Measurements from ENCODE around the gene TENT5C. TPM values are rescaled to one million over a fixed set of nuclear protein-coding genes. Genes with fewer than 3 reads are reported as not detected.

Gene TENT5C
- total RNA-seq, 1 experiment from 2014 or later: 1.4 TPM

GRCh38 chr1:117662667-117663066 is 56.8 kb downstream of the TENT5C start:
- ChIA-PET RAD21 (ENCODE audit: low non-redundant PET in 1 of 2, low total read pairs in 2 of 2, uncharacterized antibody in 2 of 2, unreplicated experiment in 2 of 2) (no interaction called here), CTCF (no interaction called here), POLR2A (no interaction called here)
- H3K4me1 ChIP-seq (ENCODE audit: control insufficient read depth in 1 of 2, insufficient read depth in 2 of 2, low read length in 2 of 2): no peaks in the 10 kb centered on the region
- no peak overlapping the region for H3K4me2 ChIP-seq (ENCODE audit: low read length)
- no peaks in the 10 kb centered on the region for H3K36me3 ChIP-seq (ENCODE audit: control insufficient read depth in 1 of 2, insufficient read depth in 2 of 2, low read length in 2 of 2)
- H3K79me2 ChIP-seq (ENCODE audit: insufficient read depth, low read length): no peaks in the 10 kb centered on the region
- DNase-seq (ENCODE audit: low read depth, low spot score) (no peak), ATAC-seq (no peak)
- no peaks in the 10 kb centered on the region for H4K20me1 ChIP-seq (ENCODE audit: insufficient read depth)
- H3K4me3 ChIP-seq (replicated peaks in 1 of 2; ENCODE audit: low read depth in 1 of 2, low read length in 2 of 2): no peak overlapping the region
- no peak overlapping the region for H3K27ac ChIP-seq (ENCODE audit: low read depth, low read length)
- no peaks in the 10 kb centered on the region for H3K9me3 ChIP-seq (ENCODE audit: control insufficient read depth in 1 of 2, insufficient read depth in 1 of 2, low read depth in 1 of 2, low read length in 2 of 2)
- H3K27me3 ChIP-seq (ENCODE audit: insufficient read depth, low read length): no peaks in the 10 kb centered on the region
- no peak overlapping the region for H3K9ac ChIP-seq (ENCODE audit: low read length)
- BruUV-seq (replicated peaks): no TSS peak
- TF ChIP-seq SIN3A (IDR thresholded peaks at IDR 0.05; ENCODE audit: low read depth) (no peak), POLR2A (IDR thresholded peaks at IDR 0.05; ENCODE audit: borderline replicate concordance, extremely low read depth, insufficient read depth, insufficient read length) (no peak), SRF (IDR thresholded peaks at IDR 0.05; ENCODE audit: low read depth) (no peak), TCF7L2 (IDR thresholded peaks at IDR 0.05; ENCODE audit: borderline replicate concordance, extremely low read depth, insufficient read depth, insufficient read length) (no peak), RAD21 (IDR thresholded peaks at IDR 0.05; ENCODE audit: low read depth) (no peak), FOSL1 (IDR thresholded peaks at IDR 0.05; ENCODE audit: low read depth) (no peak), EGR1 (IDR thresholded peaks at IDR 0.05; ENCODE audit: low read depth) (no peak)
- TF ChIP-seq, protein P1, sequence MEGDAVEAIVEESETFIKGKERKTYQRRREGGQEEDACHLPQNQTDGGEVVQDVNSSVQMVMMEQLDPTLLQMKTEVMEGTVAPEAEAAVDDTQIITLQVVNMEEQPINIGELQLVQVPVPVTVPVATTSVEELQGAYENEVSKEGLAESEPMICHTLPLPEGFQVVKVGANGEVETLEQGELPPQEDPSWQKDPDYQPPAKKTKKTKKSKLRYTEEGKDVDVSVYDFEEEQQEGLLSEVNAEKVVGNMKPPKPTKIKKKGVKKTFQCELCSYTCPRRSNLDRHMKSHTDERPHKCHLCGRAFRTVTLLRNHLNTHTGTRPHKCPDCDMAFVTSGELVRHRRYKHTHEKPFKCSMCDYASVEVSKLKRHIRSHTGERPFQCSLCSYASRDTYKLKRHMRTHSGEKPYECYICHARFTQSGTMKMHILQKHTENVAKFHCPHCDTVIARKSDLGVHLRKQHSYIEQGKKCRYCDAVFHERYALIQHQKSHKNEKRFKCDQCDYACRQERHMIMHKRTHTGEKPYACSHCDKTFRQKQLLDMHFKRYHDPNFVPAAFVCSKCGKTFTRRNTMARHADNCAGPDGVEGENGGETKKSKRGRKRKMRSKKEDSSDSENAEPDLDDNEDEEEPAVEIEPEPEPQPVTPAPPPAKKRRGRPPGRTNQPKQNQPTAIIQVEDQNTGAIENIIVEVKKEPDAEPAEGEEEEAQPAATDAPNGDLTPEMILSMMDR (IDR thresholded peaks at IDR 0.05 in 2 of 3, conservative IDR thresholded peaks at IDR 0.05 in 1 of 3; ENCODE audit: borderline replicate concordance in 1 of 3, insufficient read depth in 1 of 3, low read depth in 2 of 3, low read length in 2 of 3): no peak
- intact Hi-C loops (cut with micrococcal nuclease): no loop called here
- H3K9me2 ChIP-seq (ENCODE audit: insufficient read depth): no peaks in the 10 kb centered on the region
- H2AFZ ChIP-seq (ENCODE audit: low read depth, low read length, poor library complexity, severe bottlenecking): no peak overlapping the region

GRCh38 chr1:117663156-117663902 is 57.5 kb downstream of the TENT5C start:
- H2AFZ ChIP-seq (ENCODE audit: low read depth, low read length, poor library complexity, severe bottlenecking): no peak overlapping the region
- DNase-seq (ENCODE audit: low read depth, low spot score) (no peak), ATAC-seq (no peak)
- no peak overlapping the region for H3K4me3 ChIP-seq (replicated peaks in 1 of 2; ENCODE audit: low read depth in 1 of 2, low read length in 2 of 2)
- no peaks in the 10 kb centered on the region for H3K79me2 ChIP-seq (ENCODE audit: insufficient read depth, low read length)
- POLR2A ChIA-PET: no interaction called here
- H3K9me3 ChIP-seq (ENCODE audit: control insufficient read depth in 1 of 2, insufficient read depth in 1 of 2, low read depth in 1 of 2, low read length in 2 of 2): no peaks in the 10 kb centered on the region
- CTCF ChIA-PET: no interaction called here
- no peak for TF ChIP-seq RAD21 (IDR thresholded peaks at IDR 0.05; ENCODE audit: low read depth)
- TF ChIP-seq POLR2AphosphoS5 (IDR thresholded peaks at IDR 0.05; ENCODE audit: low read depth, low read length): no peak
- no peak for TF ChIP-seq EZH2phosphoT487 (IDR thresholded peaks at IDR 0.05; ENCODE audit: borderline replicate concordance)
- TF ChIP-seq, protein P2, sequence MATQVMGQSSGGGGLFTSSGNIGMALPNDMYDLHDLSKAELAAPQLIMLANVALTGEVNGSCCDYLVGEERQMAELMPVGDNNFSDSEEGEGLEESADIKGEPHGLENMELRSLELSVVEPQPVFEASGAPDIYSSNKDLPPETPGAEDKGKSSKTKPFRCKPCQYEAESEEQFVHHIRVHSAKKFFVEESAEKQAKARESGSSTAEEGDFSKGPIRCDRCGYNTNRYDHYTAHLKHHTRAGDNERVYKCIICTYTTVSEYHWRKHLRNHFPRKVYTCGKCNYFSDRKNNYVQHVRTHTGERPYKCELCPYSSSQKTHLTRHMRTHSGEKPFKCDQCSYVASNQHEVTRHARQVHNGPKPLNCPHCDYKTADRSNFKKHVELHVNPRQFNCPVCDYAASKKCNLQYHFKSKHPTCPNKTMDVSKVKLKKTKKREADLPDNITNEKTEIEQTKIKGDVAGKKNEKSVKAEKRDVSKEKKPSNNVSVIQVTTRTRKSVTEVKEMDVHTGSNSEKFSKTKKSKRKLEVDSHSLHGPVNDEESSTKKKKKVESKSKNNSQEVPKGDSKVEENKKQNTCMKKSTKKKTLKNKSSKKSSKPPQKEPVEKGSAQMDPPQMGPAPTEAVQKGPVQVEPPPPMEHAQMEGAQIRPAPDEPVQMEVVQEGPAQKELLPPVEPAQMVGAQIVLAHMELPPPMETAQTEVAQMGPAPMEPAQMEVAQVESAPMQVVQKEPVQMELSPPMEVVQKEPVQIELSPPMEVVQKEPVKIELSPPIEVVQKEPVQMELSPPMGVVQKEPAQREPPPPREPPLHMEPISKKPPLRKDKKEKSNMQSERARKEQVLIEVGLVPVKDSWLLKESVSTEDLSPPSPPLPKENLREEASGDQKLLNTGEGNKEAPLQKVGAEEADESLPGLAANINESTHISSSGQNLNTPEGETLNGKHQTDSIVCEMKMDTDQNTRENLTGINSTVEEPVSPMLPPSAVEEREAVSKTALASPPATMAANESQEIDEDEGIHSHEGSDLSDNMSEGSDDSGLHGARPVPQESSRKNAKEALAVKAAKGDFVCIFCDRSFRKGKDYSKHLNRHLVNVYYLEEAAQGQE (IDR thresholded peaks at IDR 0.05; ENCODE audit: low read depth): no peak
- no peak for TF ChIP-seq EGR1 (IDR thresholded peaks at IDR 0.05; ENCODE audit: low read depth)
- TF ChIP-seq JUND (IDR thresholded peaks at IDR 0.05): no peak
- intact Hi-C loops (cut with micrococcal nuclease): no loop called here
- no peaks in the 10 kb centered on the region for H3K9me2 ChIP-seq (ENCODE audit: insufficient read depth)
- H3K27ac ChIP-seq (ENCODE audit: low read depth, low read length): no peak overlapping the region
- H3K4me2 ChIP-seq (ENCODE audit: low read length): no peak overlapping the region
- no peaks in the 10 kb centered on the region for H3K27me3 ChIP-seq (ENCODE audit: insufficient read depth, low read length)
- H3K4me1 ChIP-seq (ENCODE audit: control insufficient read depth in 1 of 2, insufficient read depth in 2 of 2, low read length in 2 of 2): no peaks in the 10 kb centered on the region
- no peak overlapping the region for H3K9ac ChIP-seq (ENCODE audit: low read length)
- RAD21 ChIA-PET (ENCODE audit: low non-redundant PET in 1 of 2, low total read pairs in 2 of 2, uncharacterized antibody in 2 of 2, unreplicated experiment in 2 of 2): no interaction called here
- H3K36me3 ChIP-seq (ENCODE audit: control insufficient read depth in 1 of 2, insufficient read depth in 2 of 2, low read length in 2 of 2): no peaks in the 10 kb centered on the region
- BruUV-seq (replicated peaks): no TSS peak
- H4K20me1 ChIP-seq (ENCODE audit: insufficient read depth): no peaks in the 10 kb centered on the region
